Ovary (tissue), 9 donors: ENCODE data around the gene OSBPL1A. TPM values are rescaled to one million over a fixed set of nuclear protein-coding genes. Genes with fewer than 3 reads are reported as not detected.

Experiments
- DNase-seq, 5 donors: peaks; one replicate each; pipeline ENCODE4 v3.0.0-alpha.2; 2019 to 2020
- H3K27ac ChIP-seq, 2 donors: fragments of 200-600 bp; one replicate each; pipeline versions ENCODE4 v1.5.1 to v1.8.0; 2019 to 2022
- H3K27me3 ChIP-seq: fragments of 200-600 bp; one replicate; pipeline ENCODE4 v1.8.0; 2022
- H3K36me3 ChIP-seq: fragments of 200-600 bp; sonication (generic); one replicate; pipeline ENCODE4 v1.5.1; 2019
- H3K4me1 ChIP-seq: one replicate; pipeline ENCODE4 v1.8.1; 2013; ENCODE audit warnings: mild to moderate bottlenecking, moderate library complexity; ENCODE audit not compliant: insufficient read depth
- H3K4me3 ChIP-seq: fragments of 200-600 bp; sonication (generic); one replicate; pipeline ENCODE4 v1.5.1; 2017
- H3K9me3 ChIP-seq, 2 donors: fragments of 200-600 bp in 1 of 2; sonication (generic) in 1 of 2; one replicate each; pipeline versions ENCODE4 v1.5.1 to v1.8.1; 2013 to 2019; ENCODE audit warnings: mild to moderate bottlenecking in 1 of 2, moderate library complexity in 1 of 2
- EP300 ChIP-seq: sonication (generic); formaldehyde crosslinking; IDR thresholded peaks from one replicate; pipeline ENCODE4 v1.6.1; 2017; ENCODE audit warnings: antibody characterized with exemption
- POLR2A ChIP-seq: fragments of 450-650 bp; IDR thresholded peaks from one replicate; pipeline ENCODE4 v1.6.1; 2017; ENCODE audit warnings: antibody characterized with exemption, mild to moderate bottlenecking, moderate library complexity
- WGBS, 3 donors: extraction: QIAGEN DNeasy Blood & Tissue Kit in 1 of 3; methylation state at CpG; one replicate each; pipeline versions ENCODE4 v1.1.5 to v1.1.7; 2013 to 2017; 5-methylcytosine and 5-hydroxymethylcytosine counted together
- intact Hi-C, 4 donors: fragments of 100-400 bp; cut with DNase I; formaldehyde crosslinking; loops; one replicate each; pipeline versions ENCODE4 v1.11.0 to v1.15.1; 2022 to 2023
- polyA plus RNA-seq, 2 donors: library from polyadenylated mRNA; stranded (reverse); fragments of 200-250 nt in 1 of 2; fragments of 350-450 nt in 1 of 2; fragmentation: Illumina TruSeq in 1 of 2; extraction: RNeasy Lipid Tissue Mini Kit (QIAGEN cat#74804) in 1 of 2; gene quantifications; one replicate each; pipeline ENCODE4 v1.2.3, GENCODE V29; 2013 to 2014
- total RNA-seq, 7 donors: library from RNA; depleted of rRNA in 2 of 7; stranded (reverse); fragments of >200 nt in 2 of 7; fragmentation: NEBNext Ultra II Directional in 3 of 7; extraction: Animal tissue kit (Norgen Biotek cat#: 25700) in 3 of 7; gene quantifications; one replicate each; pipeline versions ENCODE4 v1.1.0 to v1.2.4, GENCODE V29; 2016 to 2023
- TF ChIP-seq, protein P1 (sequence below), 3 donors: fragments of 450-650 bp in 2 of 3; fragments of 200-600 bp in 1 of 3; IDR thresholded peaks; one replicate each; pipeline versions ENCODE4 v1.5.1 to v1.8.0; 2016 to 2022; ENCODE audit warnings: antibody characterized with exemption in 3 of 3, mild to moderate bottlenecking in 1 of 3
- donor health status: DM: no; HTN: no; CAD: no; lungs with moderate emphysema.
- donor health status: DM: no; HTN: no; CAD: no.
- donor health status: Bipolar disorder and iron deficiency.
- donor health status: DM: yes; HTN: yes; CAD: no.
- donor health status: DM: no; HTN: no; CAD: no.
- donor health status: DM: yes; HTN: yes; CAD: no.

OSBPL1A gene
- total and polyA plus RNA-seq, 9 donors, result 28.1 to 68.9 (median 40.2) TPM

DNA sequence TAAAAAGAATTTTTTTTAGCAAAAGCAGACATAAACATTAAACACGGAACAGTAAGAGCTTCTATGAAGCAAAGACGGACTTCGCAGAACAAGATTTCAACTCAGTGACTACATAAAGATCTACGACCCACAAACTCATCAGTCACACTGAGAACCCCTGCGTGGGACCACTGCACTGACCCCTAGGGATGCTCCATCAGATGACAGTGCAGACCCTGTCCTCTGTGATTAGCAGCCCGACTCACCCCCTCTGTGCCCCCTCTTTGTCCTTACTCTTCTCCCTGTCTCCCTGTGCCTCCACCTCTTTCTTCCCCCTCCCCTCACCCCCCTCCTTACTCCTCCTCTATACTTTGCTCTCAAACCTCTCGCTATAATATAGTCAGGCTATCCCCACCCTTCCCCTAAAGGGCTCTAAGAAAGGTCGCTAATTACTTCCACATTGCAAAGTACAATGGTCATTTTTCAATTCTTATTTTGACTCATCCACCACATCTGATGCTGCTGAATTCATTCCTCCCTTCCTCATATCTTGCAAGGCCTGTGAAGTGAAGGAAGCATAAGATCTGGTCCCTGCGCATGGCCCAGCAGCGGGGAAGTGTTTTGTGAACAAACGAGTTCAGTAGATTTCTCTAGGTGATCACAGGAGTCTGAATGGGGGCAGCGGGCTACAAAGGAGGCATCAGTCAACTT lies 169.5 kb downstream of the OSBPL1A start:
- intact Hi-C loops, result no loop called here
- Histone ChIP-seq H3K36me3 (no peaks in the 10 kb centered on the region), H3K27me3 (no peaks in the 10 kb centered on the region), H3K4me3 (no peak overlapping the region), H3K27ac (no peak overlapping the region), H3K9me3 (no peaks in the 10 kb centered on the region), H3K4me1 (peaks cover 11% of the 10 kb centered on the region)
- TF ChIP-seq POLR2A (no peak), EP300 (no peak)
- TF ChIP-seq, protein P1, sequence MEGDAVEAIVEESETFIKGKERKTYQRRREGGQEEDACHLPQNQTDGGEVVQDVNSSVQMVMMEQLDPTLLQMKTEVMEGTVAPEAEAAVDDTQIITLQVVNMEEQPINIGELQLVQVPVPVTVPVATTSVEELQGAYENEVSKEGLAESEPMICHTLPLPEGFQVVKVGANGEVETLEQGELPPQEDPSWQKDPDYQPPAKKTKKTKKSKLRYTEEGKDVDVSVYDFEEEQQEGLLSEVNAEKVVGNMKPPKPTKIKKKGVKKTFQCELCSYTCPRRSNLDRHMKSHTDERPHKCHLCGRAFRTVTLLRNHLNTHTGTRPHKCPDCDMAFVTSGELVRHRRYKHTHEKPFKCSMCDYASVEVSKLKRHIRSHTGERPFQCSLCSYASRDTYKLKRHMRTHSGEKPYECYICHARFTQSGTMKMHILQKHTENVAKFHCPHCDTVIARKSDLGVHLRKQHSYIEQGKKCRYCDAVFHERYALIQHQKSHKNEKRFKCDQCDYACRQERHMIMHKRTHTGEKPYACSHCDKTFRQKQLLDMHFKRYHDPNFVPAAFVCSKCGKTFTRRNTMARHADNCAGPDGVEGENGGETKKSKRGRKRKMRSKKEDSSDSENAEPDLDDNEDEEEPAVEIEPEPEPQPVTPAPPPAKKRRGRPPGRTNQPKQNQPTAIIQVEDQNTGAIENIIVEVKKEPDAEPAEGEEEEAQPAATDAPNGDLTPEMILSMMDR (IDR thresholded peaks at IDR 0.05), result no peak
- DNase-seq, result no peak
- WGBS, 3 donors, result 91 to 92% (median 92%) methylated on average over 12 of the region's 12 CpGs

DNA sequence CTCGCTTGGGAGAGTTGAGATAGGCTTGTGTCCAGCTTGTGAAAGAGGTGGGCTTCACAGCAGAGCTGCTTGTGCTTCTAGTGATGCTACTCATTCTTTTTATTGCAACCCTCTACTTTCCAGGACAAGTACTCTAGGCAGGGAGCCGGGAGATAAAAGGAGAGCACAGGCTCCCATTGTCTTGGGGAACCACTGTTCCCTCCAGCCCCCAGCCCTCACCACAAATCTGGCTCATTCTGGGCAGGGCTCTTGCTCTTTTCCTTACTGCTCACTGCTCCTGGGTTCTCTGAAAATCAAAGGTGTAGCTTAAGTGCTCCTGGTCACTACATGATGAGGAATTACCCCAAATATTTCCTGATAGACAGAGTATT lies 177.3 kb downstream of the OSBPL1A start:
- Histone ChIP-seq H3K27me3 (no peaks in the 10 kb centered on the region), H3K9me3 (no peaks in the 10 kb centered on the region), H3K27ac (no peak overlapping the region), H3K4me1 (peaks cover 3% of the 10 kb centered on the region), H3K4me3 (no peak overlapping the region), H3K36me3 (no peaks in the 10 kb centered on the region)
- DNase-seq, result no peak
- TF ChIP-seq POLR2A, result no peak
- no peak for TF ChIP-seq EP300
- intact Hi-C loops, result no loop called here
- 90 to 93% (median 90%) methylated on average over 2 of the region's 2 CpGs for WGBS, 3 donors

DNA sequence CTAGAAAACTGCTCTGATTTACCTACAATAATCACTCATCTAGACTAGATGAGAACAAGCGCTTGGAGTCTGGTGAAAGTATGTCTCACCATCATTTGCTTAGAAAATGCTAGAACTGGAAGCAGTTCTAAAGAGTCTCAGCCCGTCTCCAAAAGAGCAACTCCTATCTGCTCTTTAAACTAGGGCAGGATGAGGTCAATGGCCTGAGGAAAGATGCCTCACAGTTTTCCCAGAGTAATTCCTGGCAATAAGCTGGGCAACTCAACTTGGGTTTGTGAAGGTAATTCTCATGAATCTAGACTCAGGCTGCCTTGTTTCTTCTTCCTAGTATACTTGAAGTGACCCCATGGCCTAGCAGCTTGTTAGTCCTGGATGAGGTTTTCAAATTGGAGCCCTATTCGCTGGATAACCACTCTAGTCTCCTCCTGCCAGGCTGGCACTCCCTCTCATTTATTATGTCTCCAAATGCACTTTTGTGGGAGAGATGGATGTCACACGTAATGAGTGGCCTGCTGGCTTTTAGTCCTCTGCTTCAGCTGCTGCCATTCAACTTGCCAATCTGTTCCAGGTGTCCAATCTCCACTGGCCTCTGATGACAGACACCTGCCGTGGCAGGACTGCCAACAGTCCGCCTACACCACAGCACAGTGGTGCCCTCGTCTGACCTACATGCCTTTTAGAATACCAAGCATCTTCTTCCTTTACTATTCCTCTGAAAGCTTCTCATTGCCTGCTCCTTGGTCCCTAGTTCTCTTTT lies 177.9 kb downstream of the OSBPL1A start:
- DNase-seq, result no peak
- TF ChIP-seq, protein P1 (IDR thresholded peaks at IDR 0.05), result no peak
- WGBS, 3 donors, result 87 to 92% (median 91%) methylated on average over 7 of the region's 7 CpGs
- Histone ChIP-seq H3K4me1 (peaks cover 3% of the 10 kb centered on the region), H3K9me3 (no peaks in the 10 kb centered on the region), H3K27me3 (no peaks in the 10 kb centered on the region), H3K36me3 (no peaks in the 10 kb centered on the region), H3K27ac (no peak overlapping the region), H3K4me3 (no peak overlapping the region)
- intact Hi-C loops, result no loop called here

DNA sequence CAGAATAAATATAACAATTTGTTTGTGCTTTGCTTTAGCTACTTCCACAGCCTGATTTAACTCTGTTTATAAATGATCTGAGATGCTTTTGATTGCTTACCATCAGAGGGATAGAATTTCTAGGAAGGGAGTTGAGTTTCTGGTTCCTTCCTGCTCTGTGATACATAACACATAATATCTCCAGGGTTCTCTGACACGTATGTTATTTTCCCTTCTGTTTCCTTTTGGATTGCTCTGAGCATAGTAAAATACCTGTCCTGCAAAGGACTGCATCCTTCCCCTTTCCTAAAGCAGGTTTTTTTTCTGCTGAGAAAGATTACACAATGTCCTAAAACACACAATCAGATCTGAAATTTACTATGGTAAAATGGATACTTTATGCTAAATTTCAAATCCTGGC lies 182.7 kb downstream of the OSBPL1A start:
- WGBS, 3 donors, result 50 to 67% (median 62%) methylated on average over 1 of the region's 1 CpG
- Histone ChIP-seq H3K27me3 (no peaks in the 10 kb centered on the region), H3K27ac (no peak overlapping the region), H3K4me1 (peaks cover 2% of the 10 kb centered on the region), H3K4me3 (no peak overlapping the region), H3K9me3 (no peaks in the 10 kb centered on the region), H3K36me3 (no peaks in the 10 kb centered on the region)
- TF ChIP-seq, protein P1 (IDR thresholded peaks at IDR 0.05), result no peak
- TF ChIP-seq EP300 (no peak), POLR2A (no peak)
- DNase-seq, result no peak
- intact Hi-C loops, result no loop called here

DNA sequence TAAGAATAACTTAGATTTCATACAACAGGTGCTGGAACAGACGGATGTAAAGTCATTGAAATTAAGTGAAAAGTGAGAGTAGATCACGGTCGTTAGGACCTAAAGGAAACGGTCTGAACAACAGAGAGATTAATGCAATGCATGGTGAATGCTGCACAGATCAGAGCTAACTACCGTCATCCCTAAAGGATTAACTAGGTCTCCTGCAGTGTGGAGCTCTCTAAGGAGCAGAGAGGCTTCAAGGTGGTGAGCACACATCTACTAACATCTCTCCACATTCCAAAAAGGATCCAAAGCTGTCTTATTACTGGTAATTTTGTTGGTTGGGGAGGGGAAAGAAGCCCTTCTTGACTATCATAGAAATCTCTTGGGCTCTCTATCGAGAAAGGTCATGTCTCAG lies 183.5 kb downstream of the OSBPL1A start:
- Histone ChIP-seq H3K4me1 (peaks cover 1% of the 10 kb centered on the region), H3K27ac (no peak overlapping the region), H3K27me3 (no peaks in the 10 kb centered on the region), H3K9me3 (no peaks in the 10 kb centered on the region), H3K36me3 (no peaks in the 10 kb centered on the region), H3K4me3 (no peak overlapping the region)
- TF ChIP-seq, protein P1 (IDR thresholded peaks at IDR 0.05), result no peak
- TF ChIP-seq EP300 (no peak), POLR2A (no peak)
- DNase-seq, result no peak
- WGBS, 3 donors, result 85 to 92% (median 86%) methylated on average over 6 of the region's 6 CpGs
- intact Hi-C loops, result no loop called here
